Endometrium (tissue), 2 donors: Measurements from ENCODE around the gene UBR4.
"Not testable (repeated sequence)": the region's sequence is repeated elsewhere in the genome, so short reads cannot be mapped to it uniquely, and the experiment has no call there.

Experiments
- FAIRE-seq: peaks from 2 replicates; lab custom pipeline; 2012; peaks lifted over from hg19 to GRCh38; lab: Jason Lieb, UNC
- donor health status: control.
- donor health status: control.

Gene UBR4

GRCh38 chr1:19220080-19220846 lies 10.2 kb upstream of the UBR4 start:
- no peak for FAIRE-seq

GRCh38 chr1:19219451-19219850 lies 9.4 kb upstream of the UBR4 start:
- FAIRE-seq: no peak

GRCh38 chr1:19216585-19216984 lies 6.5 kb upstream of the UBR4 start:
- FAIRE-seq: not testable (repeated sequence)

GRCh38 chr1:19213580-19213979 lies 3.5 kb upstream of the UBR4 start:
- no peak for FAIRE-seq

GRCh38 chr1:19212167-19212566 lies 2.1 kb upstream of the UBR4 start:
- FAIRE-seq: no peak

- FAIRE-seq: no peak
Observed at GRCh38 chr1:19210772-19211549, 895 bp upstream of the UBR4 start.

- FAIRE-seq: no peak
Observed at GRCh38 chr1:19209439-19209989, 552 bp downstream of the UBR4 start.

GRCh38 chr1:19208710-19209438 lies 1.2 kb downstream of the UBR4 start:
- FAIRE-seq: no peak

- no peak for FAIRE-seq
Observed at GRCh38 chr1:19206947-19207346, 3.1 kb downstream of the UBR4 start.

GRCh38 chr1:19205845-19206244 lies 4.2 kb downstream of the UBR4 start:
- no peak for FAIRE-seq

- FAIRE-seq: no peak
Observed at GRCh38 chr1:19205403-19205802, 4.7 kb downstream of the UBR4 start.

GRCh38 chr1:19204446-19205266 lies 5.4 kb downstream of the UBR4 start:
- no peak for FAIRE-seq

- FAIRE-seq: no peak
Observed at GRCh38 chr1:19203440-19203839, 6.6 kb downstream of the UBR4 start.

GRCh38 chr1:19202396-19202795 lies 7.7 kb downstream of the UBR4 start:
- FAIRE-seq: no peak

- FAIRE-seq: no peak
Observed at GRCh38 chr1:19199969-19200604, 10.0 kb downstream of the UBR4 start.

GRCh38 chr1:19199329-19199968 lies 10.6 kb downstream of the UBR4 start:
- FAIRE-seq: no peak

GRCh38 chr1:19198820-19199219 lies 11.2 kb downstream of the UBR4 start:
- FAIRE-seq: no peak

GRCh38 chr1:19197845-19198244 lies 12.2 kb downstream of the UBR4 start:
- FAIRE-seq: no peak

GRCh38 chr1:19196331-19196730 lies 13.7 kb downstream of the UBR4 start:
- FAIRE-seq: no peak

GRCh38 chr1:19193004-19193403 lies 17.1 kb downstream of the UBR4 start:
- FAIRE-seq: no peak

- no peak for FAIRE-seq
Observed at GRCh38 chr1:19191811-19192210, 18.3 kb downstream of the UBR4 start.
